T-helper 2 cell treated with Interferon-gamma antibody and Interleukin-4, amounts not matched to agents 5 μg/mL and 100 μg/mL, for 36 hours (primary cell): ENCODE results near the gene CST9L.

Experiments
- DNase-seq: peaks from one replicate; pipeline ENCODE4 v3.0.0; 2021; ENCODE audit warnings: low spot score
- H3K27ac Mint-ChIP-seq: one replicate; pipeline ENCODE4 v1.8.0; 2021; ENCODE audit warnings: mild to moderate bottlenecking, mixed read lengths
- H3K27me3 Mint-ChIP-seq: one replicate; pipeline ENCODE4 v1.8.0; 2021; ENCODE audit warnings: low read depth, mixed read lengths
- H3K36me3 Mint-ChIP-seq: one replicate; pipeline ENCODE4 v1.8.0; 2021; ENCODE audit warnings: low read depth, mixed read lengths
- H3K4me1 Mint-ChIP-seq: one replicate; pipeline ENCODE4 v1.8.0; 2021; ENCODE audit warnings: low read depth, mixed read lengths
- H3K4me3 Mint-ChIP-seq: one replicate; pipeline ENCODE4 v1.8.0; 2022; ENCODE audit warnings: mild to moderate bottlenecking, moderate library complexity, mixed read lengths
- H3K9me3 Mint-ChIP-seq: one replicate; pipeline ENCODE4 v1.8.0; 2021; ENCODE audit warnings: mixed read lengths

The CST9L gene

GRCh38 chr20:23526850-23527249 lies 41.4 kb downstream of the CST9L start:
- H3K27ac Mint-ChIP-seq: no peak overlapping the region
- no peak for DNase-seq
- H3K27me3 Mint-ChIP-seq: no peaks in the 10 kb centered on the region
- no peaks in the 10 kb centered on the region for H3K36me3 Mint-ChIP-seq
- no peak overlapping the region for H3K4me3 Mint-ChIP-seq
- peaks cover 14% of the 10 kb centered on the region for H3K9me3 Mint-ChIP-seq
- no peaks in the 10 kb centered on the region for H3K4me1 Mint-ChIP-seq

GRCh38 chr20:23524146-23524545 lies 44.1 kb downstream of the CST9L start:
- no peak for DNase-seq
- Mint-ChIP-seq H3K36me3 (no peaks in the 10 kb centered on the region), H3K9me3 (peaks cover 13% of the 10 kb centered on the region), H3K4me3 (no peak overlapping the region), H3K27me3 (no peaks in the 10 kb centered on the region), H3K4me1 (no peaks in the 10 kb centered on the region), H3K27ac (no peak overlapping the region)

- no peak overlapping the region for H3K27ac Mint-ChIP-seq
Observed at GRCh38 chr20:23520185-23520584, 48.1 kb downstream of the CST9L start.

GRCh38 chr20:23519556-23519955 lies 48.7 kb downstream of the CST9L start:
- Mint-ChIP-seq H3K4me1 (no peaks in the 10 kb centered on the region), H3K36me3 (no peaks in the 10 kb centered on the region), H3K27ac (no peak overlapping the region), H3K4me3 (no peak overlapping the region), H3K27me3 (no peaks in the 10 kb centered on the region), H3K9me3 (no peaks in the 10 kb centered on the region)
- DNase-seq: no peak

More at GRCh38 chr20:23520185-23520584, 48.1 kb downstream of the CST9L start:
- Mint-ChIP-seq H3K36me3 (no peaks in the 10 kb centered on the region), H3K9me3 (no peaks in the 10 kb centered on the region), H3K4me3 (no peak overlapping the region), H3K4me1 (no peaks in the 10 kb centered on the region), H3K27me3 (no peaks in the 10 kb centered on the region)
- no peak for DNase-seq

- Mint-ChIP-seq H3K4me1 (no peaks in the 10 kb centered on the region), H3K36me3 (no peaks in the 10 kb centered on the region), H3K27me3 (no peaks in the 10 kb centered on the region), H3K4me3 (no peak overlapping the region), H3K9me3 (no peaks in the 10 kb centered on the region), H3K27ac (no peak overlapping the region)
- DNase-seq: no peak
Observed at GRCh38 chr20:23517719-23518118, 50.6 kb downstream of the CST9L start.

GRCh38 chr20:23515250-23515939 lies 52.9 kb downstream of the CST9L start:
- Mint-ChIP-seq H3K4me1 (no peaks in the 10 kb centered on the region), H3K27ac (no peak overlapping the region), H3K4me3 (no peak overlapping the region), H3K9me3 (no peaks in the 10 kb centered on the region), H3K27me3 (no peaks in the 10 kb centered on the region), H3K36me3 (no peaks in the 10 kb centered on the region)
- DNase-seq: no peak

- H3K27me3 Mint-ChIP-seq: no peaks in the 10 kb centered on the region
- H3K9me3 Mint-ChIP-seq: no peaks in the 10 kb centered on the region
- no peaks in the 10 kb centered on the region for H3K4me1 Mint-ChIP-seq
- H3K36me3 Mint-ChIP-seq: no peaks in the 10 kb centered on the region
- no peak overlapping the region for H3K4me3 Mint-ChIP-seq
- no peak for DNase-seq
- no peak overlapping the region for H3K27ac Mint-ChIP-seq
Observed at GRCh38 chr20:23514848-23515247, 53.4 kb downstream of the CST9L start.
